ENCODE data around the gene RIN2. TPM values are rescaled to one million over a fixed set of nuclear protein-coding genes. Genes with fewer than 3 reads are reported as not detected.

The RIN2 gene
- total and polyA plus RNA-seq, 9 of the 15 experiments (the other 6 are each of a cell fraction or from before 2014, with no cell fraction given), result 0.09 TPM; not detected in 8

DNA sequence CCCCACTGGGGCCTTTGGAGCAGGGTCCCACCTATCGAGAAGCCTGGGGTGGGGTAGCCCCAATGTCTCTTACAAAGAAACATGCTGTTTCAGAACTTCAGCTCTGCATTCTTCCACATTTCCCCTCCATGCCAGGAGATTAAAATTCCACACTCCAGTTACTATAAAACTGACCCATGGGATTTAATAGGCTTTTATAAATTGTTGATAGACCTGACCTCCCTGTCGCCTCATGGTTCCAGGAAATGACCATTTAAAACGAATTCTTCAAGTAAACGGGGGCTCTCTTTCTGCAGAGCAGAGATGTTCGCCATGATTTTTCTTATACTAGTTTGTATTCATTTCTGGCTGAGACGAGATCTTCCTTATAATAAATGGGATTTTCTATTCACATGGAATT, 19.3 kb downstream of the RIN2 start:
- H3K79me2 ChIP-seq (ENCODE audit: control insufficient read depth, insufficient read depth, low read length), result no peaks in the 10 kb centered on the region
- FAIRE-seq, result no peak
- ChIA-PET CTCF (ENCODE audit: low intra/inter-chr PET ratio) (no interaction called here), POLR2A (no interaction called here)
- no peaks in the 10 kb centered on the region for H3K9me3 ChIP-seq (replicated peaks; ENCODE audit: control insufficient read depth, insufficient read depth, low read depth, low read length)
- intact Hi-C loops (cut with micrococcal nuclease), result no loop called here
- 0% methylated on average over 6 of the region's 6 CpGs for WGBS (ENCODE audit: insufficient coverage, low coverage, missing lambda C conversion rate)
- no peak for DNase-seq (ENCODE audit: extremely low read depth in 1 of 4, low spot score in 3 of 4)
- no peak overlapping the region for H3K4me3 ChIP-seq
- H3K9me1 ChIP-seq (ENCODE audit: control insufficient read depth, insufficient read depth, low read length), result no peaks in the 10 kb centered on the region
- in situ Hi-C loops (cut with MboI), result no loop called here
- no peak overlapping the region for H3K4me2 ChIP-seq (ENCODE audit: insufficient read depth, low read length)
- H3K27ac ChIP-seq (ENCODE audit: extremely low read depth, low read depth, low read length), result no peak overlapping the region
- BruUV-seq (replicated peaks), result no TSS peak
- H4K20me1 ChIP-seq (replicated peaks; ENCODE audit: control insufficient read depth, insufficient read depth, low read length), result no peaks in the 10 kb centered on the region
- ATAC-seq, result no peak
- H2AFZ ChIP-seq (ENCODE audit: low read depth, low read length), result no peak overlapping the region
- H3K36me3 ChIP-seq (ENCODE audit: control insufficient read depth, insufficient read depth, low read length), result no peaks in the 10 kb centered on the region
- no peaks in the 10 kb centered on the region for H3K4me1 ChIP-seq (replicated peaks in 1 of 2; ENCODE audit: control insufficient read depth in 2 of 2, insufficient read depth in 2 of 2, low read length in 2 of 2)
- no peak overlapping the region for H3K9ac ChIP-seq (ENCODE audit: insufficient read depth in 1 of 2, low read depth in 2 of 2, low read length in 2 of 2)
- H3K27me3 ChIP-seq (ENCODE audit: control insufficient read depth in 2 of 2, insufficient read depth in 2 of 2, low read length in 2 of 2), result no peaks in the 10 kb centered on the region; a peak in 1 of 5 replicates
- no peak for TF ChIP-seq KDM4B (IDR thresholded peaks at IDR 0.05; ENCODE audit: borderline replicate concordance in 2 of 2, low read depth in 1 of 2)
- TF ChIP-seq, protein P1, sequence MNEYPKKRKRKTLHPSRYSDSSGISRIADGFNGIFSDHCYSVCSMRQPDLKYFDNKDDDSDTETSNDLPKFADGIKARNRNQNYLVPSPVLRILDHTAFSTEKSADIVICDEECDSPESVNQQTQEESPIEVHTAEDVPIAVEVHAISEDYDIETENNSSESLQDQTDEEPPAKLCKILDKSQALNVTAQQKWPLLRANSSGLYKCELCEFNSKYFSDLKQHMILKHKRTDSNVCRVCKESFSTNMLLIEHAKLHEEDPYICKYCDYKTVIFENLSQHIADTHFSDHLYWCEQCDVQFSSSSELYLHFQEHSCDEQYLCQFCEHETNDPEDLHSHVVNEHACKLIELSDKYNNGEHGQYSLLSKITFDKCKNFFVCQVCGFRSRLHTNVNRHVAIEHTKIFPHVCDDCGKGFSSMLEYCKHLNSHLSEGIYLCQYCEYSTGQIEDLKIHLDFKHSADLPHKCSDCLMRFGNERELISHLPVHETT (CRISPR knock-in tag; conservative IDR thresholded peaks at IDR 0.05 in 1 of 2, IDR thresholded peaks at IDR 0.05 in 1 of 2), result no peak
- TF ChIP-seq TEAD2 (tag; IDR thresholded peaks at IDR 0.05), result no peak
- TF ChIP-seq, protein P2, sequence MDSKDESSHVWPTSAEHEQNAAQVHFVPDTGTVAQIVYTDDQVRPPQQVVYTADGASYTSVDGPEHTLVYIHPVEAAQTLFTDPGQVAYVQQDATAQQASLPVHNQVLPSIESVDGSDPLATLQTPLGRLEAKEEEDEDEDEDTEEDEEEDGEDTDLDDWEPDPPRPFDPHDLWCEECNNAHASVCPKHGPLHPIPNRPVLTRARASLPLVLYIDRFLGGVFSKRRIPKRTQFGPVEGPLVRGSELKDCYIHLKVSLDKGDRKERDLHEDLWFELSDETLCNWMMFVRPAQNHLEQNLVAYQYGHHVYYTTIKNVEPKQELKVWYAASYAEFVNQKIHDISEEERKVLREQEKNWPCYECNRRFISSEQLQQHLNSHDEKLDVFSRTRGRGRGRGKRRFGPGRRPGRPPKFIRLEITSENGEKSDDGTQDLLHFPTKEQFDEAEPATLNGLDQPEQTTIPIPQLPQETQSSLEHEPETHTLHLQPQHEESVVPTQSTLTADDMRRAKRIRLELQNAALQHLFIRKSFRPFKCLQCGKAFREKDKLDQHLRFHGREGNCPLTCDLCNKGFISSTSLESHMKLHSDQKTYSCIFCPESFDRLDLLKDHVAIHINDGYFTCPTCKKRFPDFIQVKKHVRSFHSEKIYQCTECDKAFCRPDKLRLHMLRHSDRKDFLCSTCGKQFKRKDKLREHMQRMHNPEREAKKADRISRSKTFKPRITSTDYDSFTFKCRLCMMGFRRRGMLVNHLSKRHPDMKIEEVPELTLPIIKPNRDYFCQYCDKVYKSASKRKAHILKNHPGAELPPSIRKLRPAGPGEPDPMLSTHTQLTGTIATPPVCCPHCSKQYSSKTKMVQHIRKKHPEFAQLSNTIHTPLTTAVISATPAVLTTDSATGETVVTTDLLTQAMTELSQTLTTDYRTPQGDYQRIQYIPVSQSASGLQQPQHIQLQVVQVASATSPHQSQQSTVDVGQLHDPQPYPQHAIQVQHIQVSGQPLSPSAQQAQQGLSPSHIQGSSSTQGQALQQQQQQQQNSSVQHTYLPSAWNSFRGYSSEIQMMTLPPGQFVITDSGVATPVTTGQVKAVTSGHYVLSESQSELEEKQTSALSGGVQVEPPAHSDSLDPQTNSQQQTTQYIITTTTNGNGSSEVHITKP (IDR thresholded peaks at IDR 0.05; ENCODE audit: partially characterized antibody), result no peak
- TF ChIP-seq SRSF1 (IDR thresholded peaks at IDR 0.05; ENCODE audit: low read depth, low read length), result no peak
- TF ChIP-seq ZNF561 (CRISPR knock-in tag; conservative IDR thresholded peaks at IDR 0.05), result no peak
- no peak for TF ChIP-seq TRIM24 (IDR thresholded peaks at IDR 0.05)
- no peak for TF ChIP-seq NFIC (IDR thresholded peaks at IDR 0.05)
- TF ChIP-seq, protein P3, sequence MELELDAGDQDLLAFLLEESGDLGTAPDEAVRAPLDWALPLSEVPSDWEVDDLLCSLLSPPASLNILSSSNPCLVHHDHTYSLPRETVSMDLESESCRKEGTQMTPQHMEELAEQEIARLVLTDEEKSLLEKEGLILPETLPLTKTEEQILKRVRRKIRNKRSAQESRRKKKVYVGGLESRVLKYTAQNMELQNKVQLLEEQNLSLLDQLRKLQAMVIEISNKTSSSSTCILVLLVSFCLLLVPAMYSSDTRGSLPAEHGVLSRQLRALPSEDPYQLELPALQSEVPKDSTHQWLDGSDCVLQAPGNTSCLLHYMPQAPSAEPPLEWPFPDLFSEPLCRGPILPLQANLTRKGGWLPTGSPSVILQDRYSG (tag; conservative IDR thresholded peaks at IDR 0.05; ENCODE audit: low read depth), result no peak
- no peak for TF ChIP-seq ZBTB11 (CRISPR knock-in tag; IDR thresholded peaks at IDR 0.05)
